COLO668 (cell line): ENCODE results near the gene NECAB3.
A peak's percentile ranks its signal among the peaks of the same experiment; 100 is the strongest.

Experiments
- DNase-seq: peaks from one replicate; lab custom pipeline; 2025; ENCODE audit not compliant: unreplicated experiment; lab: John Stamatoyannopoulos, UW

Gene NECAB3

DNA sequence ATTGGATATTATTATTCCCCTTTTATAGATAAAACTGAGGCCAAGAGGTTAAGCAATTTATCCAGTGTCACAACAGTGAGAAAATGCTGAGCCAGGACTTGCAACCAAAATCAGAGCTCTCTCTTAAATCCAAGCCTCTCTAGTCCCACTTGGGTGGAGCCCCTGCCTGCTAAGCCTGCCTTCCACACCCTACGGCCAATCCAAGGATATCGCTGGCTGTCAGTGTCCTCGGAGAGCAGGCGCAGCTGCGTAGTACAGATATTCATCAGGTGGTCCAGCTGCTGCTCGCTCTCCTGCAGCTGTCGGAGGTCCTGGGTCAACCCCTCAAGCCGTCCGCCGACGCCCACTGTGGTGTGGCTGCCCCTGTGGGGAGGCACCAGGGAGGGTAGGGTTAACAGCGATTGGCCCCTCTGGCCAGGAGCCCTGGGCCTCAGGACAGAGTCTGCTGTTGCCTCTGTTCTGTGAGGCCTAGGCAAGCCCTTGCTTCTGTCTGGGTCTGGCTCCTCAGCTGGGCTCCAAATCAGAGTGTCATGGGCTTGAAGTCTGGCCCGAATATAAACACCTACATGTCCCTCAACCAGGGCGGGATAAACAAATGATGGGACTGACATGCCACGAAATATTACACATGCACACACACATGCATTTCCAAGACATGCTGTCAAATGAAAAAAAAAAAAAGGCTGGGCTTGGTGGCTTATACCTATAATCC is 3.9 kb upstream of the NECAB3 start:
- no peak for DNase-seq

DNA sequence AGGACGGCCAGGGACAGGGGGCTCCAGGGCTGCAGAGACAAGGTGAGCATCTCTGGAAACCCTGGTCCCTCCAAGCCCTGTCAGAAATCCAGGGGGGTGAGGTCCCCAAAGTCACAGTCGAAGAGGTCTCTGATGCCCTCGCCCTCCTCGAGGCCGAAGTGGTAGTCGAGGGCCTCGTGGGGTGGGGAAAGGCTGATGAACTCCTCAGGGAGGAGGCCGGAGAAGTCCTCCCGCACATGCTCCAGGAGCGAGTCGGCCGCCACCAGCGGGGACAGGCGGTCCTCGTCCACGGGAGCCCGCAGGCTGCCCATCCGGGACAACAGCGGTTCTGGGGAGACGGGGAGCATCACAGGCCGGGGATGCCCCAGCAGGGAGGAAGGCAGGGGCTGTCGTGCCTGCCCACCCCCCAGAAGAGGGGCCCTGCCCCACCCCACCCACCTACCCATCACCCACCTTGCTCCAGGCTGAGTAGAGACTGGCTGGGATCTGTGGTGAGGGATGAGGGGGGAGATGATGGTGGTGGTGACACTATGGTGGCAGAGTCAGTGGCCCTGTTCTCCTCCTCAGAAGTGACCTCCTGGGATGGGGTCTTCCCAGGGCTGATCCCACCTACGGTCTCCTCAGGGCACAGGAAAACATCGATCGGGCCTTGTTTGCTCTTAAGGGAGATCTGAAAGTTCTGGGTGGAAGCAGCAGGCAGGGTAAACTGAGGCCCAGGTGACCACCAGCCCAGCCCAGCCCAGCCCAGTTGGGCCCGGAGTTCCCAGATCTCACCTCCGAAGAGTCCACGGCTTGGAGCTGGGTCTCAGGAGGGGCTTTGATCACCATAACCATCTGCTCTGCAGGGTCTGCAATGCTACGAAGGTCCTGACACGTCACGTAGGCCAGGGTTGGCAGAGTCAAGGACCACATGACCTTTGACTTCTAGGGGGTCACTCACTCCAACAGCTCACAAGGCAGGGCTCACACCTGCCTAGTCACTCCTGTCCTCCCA is 2.7 kb upstream of the NECAB3 start:
- no peak for DNase-seq

DNA sequence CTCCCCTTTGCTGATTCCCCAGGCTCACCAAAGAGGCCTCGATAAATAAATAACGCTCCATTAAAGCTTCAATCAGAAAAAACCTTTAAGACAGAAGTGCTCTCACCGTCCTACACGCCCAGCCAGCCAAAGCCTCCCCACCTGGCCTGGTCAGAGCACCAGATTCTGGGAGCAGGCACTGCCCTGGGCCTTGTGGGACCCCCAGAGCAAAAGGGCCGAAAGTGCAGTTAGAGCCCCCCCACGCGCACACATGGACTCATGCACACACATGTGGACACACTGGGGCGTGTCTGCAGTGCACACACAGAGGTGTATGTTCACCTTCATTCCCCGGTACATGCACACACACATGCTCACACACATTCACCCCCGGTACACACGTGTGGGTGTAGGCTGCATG is 1.9 kb upstream of the NECAB3 start:
- DNase-seq = no peak

GRCh38 chr20:33675136-33675959 is 1.1 kb upstream of the NECAB3 start:
- DNase-seq = no peak

GRCh38 chr20:33673410-33674293 is 576 bp downstream of the NECAB3 start:
- DNase-seq = no peak

DNA sequence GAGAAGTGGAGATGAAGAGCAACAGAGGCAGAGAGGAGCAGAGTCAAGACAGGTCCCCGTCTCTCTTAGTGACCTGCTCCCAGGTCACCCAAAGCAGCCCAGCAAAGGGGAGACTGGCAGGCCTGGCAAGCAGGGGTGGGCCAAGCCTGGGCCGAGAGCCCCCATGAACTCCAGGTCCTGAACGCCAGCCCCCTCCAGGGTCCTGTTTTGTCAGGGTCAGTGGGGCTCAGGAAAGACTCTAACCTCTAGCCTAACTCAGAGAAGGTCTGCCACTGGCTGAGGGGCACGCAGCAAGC is 1.2 kb downstream of the NECAB3 start:
- DNase-seq = no peak

DNA sequence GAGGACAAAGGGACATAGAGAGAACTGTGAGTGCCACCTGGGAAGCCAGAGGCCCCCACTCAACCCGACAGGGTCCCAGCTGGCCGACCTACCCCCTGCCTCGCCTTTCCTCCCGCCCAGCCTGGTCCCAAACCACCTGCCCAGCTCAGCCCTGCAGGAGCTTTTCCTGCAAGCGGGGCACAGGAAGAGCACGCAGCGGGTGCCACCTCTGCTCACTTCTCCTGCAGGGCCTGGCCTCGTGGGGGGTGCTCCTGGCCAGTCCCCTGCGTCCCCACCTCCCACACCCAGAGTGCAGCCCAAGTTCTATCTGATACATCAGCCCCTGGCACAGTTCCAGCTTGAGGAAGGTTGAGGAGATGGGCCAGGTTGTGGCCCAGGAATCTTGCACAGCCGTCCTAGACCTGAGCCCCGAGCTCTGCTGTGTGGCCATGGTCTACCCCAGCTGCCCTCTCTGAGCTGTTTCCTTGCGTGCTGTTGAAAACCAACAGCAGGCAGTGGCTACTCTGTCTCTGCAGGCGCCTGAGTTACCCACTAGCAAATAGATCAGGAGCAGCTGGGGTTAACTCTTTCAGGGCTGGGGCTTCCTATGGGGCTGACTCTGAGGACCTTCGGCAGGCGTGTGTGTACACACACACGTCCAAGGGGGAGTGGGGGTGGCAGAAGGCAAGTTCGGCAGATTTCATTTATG is 1.7 kb downstream of the NECAB3 start:
- peak; percentile 74 for DNase-seq

DNA sequence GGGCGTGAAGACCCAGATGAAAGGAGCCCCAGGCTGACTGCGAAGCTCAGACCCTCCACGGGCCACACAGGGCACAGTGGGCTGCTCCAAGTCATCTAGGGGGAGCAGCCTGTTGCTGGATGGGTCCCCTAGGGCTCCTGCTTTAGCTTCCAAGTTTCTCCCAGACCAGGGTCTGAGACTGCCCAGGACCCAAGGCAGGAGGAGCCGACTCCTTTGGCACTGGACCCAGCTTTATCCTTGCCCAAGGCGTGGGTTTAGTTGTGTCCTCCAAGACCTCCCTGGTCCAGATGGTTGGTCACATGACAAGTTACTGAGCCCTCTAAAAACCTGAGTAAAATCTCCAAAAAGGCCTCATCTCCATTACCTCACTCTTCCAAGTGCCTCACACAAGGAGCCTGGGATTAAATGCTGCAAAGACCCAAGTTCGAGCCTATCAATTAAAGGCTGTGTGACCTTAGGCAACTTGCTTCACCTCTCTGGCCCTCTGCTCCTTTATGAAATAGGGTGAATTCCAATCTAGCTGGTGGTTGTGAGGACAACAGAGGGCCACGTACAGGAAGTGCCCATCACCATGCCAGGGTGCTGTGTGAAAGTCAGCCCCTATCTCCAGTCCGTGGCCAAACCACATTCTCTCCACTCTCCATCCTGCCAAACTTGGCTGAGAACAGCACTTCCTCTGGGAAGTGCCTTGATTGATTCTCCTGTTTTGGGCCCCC is 2.5 kb downstream of the NECAB3 start:
- DNase-seq = no peak

- DNase-seq = no peak
These were observed 3.3 kb downstream of the NECAB3 start for GRCh38 chr20:33670715-33671499.

GRCh38 chr20:33669873-33670640 is 4.2 kb downstream of the NECAB3 start:
- DNase-seq = no peak

GRCh38 chr20:33669224-33669623 is 5.0 kb downstream of the NECAB3 start:
- DNase-seq = no peak

DNA sequence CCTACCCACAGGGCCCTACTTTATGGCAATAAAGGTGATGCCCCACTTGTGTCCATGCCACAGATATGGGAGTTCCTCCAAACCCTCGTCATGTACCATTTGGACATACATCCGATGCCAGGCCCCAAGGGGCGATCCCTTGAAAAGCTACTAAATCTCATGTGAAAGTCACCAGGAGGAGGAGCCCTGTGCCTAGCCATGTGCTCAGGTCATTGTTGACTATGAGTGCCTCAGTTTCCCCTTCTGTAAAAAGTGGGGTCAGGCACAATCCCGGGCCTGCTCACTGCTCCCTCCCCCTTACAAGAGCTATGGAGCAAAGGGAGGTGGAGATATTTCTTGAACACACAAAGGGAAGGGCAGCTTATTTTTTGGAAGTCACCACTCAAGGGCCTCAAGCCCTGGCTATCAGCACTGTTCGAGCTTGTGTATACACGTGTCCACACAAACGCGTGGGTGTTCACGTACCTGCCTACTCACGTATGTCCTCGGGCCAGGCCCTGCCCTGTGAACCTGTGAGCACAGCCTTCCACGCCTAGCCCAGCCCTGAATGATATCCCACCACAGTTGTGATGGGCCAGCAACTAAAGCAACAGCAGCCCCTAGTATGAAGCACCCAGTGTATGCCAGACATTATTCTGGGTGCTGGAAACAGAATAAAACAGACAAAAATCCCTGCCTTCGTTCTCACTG is 5.6 kb downstream of the NECAB3 start:
- no peak for DNase-seq

DNA sequence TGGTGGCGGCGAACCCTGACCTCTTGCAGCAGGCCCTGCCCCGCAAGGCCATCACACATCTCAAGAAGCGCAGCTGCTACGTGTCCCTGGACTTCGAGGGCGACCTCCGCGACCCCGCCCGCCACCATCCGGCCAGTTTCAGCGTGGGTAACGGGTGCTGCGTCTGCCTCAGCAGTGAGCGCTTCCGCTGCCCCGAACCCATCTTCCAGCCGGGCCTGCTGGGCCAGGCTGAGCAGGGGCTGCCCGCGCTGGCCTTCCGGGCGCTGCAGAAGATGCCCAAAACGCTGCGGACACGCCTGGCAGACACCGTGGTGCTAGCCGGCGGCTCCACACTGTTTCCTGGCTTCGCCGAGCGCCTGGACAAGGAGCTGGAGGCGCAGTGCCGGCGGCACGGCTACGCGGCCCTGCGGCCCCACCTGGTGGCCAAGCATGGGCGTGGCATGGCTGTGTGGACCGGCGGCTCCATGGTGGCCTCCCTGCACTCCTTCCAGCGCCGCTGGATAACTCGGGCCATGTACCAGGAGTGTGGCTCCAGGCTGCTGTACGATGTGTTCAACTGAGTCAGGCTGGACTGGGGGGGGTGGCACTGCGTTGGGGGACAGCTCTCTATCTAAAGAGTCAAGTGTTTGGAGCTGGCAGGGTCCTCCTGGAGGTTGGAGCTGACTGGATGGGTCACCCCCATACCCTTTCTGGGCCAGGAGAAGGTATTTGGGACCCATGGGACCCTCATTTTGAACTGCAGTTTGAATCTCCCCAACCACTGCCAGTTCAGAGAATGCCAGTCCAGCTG is 6.4 kb downstream of the NECAB3 start:
- DNase-seq = peak; percentile 84

DNA sequence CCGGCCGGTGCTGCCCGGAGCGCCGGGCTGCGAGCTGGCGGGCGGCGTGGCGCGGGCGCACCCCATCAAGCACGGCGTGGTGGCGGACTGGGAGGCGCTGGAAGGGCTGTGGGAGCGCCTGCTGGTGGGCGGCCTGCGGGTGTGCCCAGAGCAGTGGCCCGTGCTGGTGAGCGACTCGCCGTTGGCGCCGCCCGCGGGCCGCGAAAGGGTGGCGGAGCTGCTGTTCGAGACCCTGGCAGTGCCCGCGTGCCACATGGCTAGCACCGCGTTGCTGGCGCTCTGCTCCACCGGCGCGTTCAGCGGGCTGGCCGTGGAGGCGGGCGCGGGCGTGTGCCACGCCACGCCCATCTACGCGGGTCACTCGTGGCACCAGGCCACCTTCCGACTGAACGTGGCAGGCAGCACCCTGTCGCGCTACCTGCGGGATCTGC is 7.0 kb downstream of the NECAB3 start:
- peak; percentile 82 for DNase-seq

GRCh38 chr20:33666293-33667244 is 7.7 kb downstream of the NECAB3 start, which contains the start of gene ACTL10:
Gene ACTL10, plus strand, starts transcription at chr20:33666943. Its CDS starts 555 bp downstream, at chr20:33667498.
- peak; percentile 98 for DNase-seq
